AG09319 (cell line): Measurements from ENCODE around the gene RAPGEF5.
"Not testable (repeated sequence)": the region's sequence is repeated elsewhere in the genome, so short reads cannot be mapped to it uniquely, and the experiment has no call there.

Source experiments
- DNase-seq: peaks from one replicate; pipeline ENCODE4 v3.0.0-alpha.2; 2010; ENCODE audit warnings: low read depth; ENCODE audit errors: extremely low read depth
- TF ChIP-seq, protein P1 (sequence below): IDR thresholded peaks from 2 replicates; pipeline ENCODE4 v1.5.1; 2011; ENCODE audit warnings: low read depth, mild to moderate bottlenecking, inconsistent platforms, low read length, moderate library complexity

The RAPGEF5 gene

DNA sequence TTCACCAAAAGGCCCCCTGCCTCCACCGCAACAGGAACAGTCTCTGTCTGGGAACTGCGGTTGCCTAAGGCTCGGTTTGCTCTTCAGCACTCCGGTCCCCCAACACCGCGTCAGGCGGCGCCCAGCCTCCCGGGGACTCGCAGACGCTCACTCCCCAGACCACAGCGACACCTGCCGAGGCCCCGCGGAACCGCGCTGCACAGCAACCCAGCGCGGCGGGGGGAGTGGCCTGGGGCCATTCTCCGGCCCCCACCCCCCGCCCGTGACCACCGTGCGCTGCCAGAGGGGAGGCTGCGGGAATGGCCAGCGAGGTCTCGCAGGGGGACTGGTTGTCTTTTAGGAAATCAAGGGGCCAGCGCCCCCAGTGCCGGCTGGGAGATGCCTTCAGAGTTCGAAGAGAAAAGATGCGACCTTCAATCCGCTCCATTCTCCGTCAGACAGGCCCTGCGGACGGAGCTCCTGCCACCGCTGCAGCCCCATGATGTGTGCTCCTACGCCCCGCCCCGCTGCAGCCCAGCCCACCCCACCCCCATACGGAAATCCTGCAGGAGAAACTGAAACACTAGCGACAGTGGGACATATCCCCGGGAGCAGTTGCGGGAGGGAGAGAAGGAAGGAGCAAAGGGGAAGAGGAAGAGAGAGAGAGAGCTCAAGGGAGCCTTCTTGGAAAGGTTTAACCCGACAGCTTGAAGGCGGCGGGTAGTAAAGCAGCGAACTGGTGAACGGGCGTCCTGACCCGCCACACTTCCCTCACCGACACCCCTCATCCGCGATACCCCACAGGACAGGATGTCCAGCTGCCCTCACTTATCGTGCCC lies 273.9 kb downstream of the RAPGEF5 start:
- peak; percentile 52 for DNase-seq
- TF ChIP-seq, protein P1, sequence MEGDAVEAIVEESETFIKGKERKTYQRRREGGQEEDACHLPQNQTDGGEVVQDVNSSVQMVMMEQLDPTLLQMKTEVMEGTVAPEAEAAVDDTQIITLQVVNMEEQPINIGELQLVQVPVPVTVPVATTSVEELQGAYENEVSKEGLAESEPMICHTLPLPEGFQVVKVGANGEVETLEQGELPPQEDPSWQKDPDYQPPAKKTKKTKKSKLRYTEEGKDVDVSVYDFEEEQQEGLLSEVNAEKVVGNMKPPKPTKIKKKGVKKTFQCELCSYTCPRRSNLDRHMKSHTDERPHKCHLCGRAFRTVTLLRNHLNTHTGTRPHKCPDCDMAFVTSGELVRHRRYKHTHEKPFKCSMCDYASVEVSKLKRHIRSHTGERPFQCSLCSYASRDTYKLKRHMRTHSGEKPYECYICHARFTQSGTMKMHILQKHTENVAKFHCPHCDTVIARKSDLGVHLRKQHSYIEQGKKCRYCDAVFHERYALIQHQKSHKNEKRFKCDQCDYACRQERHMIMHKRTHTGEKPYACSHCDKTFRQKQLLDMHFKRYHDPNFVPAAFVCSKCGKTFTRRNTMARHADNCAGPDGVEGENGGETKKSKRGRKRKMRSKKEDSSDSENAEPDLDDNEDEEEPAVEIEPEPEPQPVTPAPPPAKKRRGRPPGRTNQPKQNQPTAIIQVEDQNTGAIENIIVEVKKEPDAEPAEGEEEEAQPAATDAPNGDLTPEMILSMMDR: peak; percentile 84

DNA sequence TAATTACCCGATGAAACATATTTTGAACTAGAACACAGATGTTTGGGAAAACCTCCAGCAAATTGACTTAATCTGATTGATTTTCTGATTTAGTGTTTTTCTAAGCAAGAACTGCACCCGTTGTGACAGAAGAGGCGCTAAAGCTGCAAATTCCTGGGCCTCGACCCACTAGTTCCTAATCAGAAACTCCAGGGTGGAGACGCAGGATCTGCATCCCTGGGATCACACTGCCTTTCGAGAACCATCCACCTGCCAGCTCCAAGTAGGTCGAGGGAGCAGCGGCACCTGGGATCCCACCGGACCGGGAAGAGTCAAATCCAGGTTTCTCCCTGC lies 274.4 kb downstream of the RAPGEF5 start:
- TF ChIP-seq, protein P1: no peak
- DNase-seq: no peak

DNA sequence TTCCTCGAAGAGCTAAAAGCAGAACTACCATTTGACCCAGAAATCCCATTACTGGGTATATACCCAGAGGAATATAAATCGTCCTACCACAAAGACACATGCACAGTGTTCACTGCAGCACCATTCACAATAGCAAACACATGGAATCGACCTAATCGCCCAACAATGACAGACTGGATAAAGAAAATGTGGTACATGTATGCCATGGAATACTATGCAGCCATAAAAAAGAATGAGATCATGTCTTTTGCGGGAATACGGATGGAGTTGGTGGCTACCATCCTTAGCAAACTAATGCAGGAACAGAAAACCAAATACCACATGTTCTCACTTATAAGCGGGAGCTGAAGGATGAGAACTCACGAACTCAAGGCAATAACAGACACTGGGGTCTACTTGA lies 276.7 kb downstream of the RAPGEF5 start:
- DNase-seq: not testable (repeated sequence)

DNA sequence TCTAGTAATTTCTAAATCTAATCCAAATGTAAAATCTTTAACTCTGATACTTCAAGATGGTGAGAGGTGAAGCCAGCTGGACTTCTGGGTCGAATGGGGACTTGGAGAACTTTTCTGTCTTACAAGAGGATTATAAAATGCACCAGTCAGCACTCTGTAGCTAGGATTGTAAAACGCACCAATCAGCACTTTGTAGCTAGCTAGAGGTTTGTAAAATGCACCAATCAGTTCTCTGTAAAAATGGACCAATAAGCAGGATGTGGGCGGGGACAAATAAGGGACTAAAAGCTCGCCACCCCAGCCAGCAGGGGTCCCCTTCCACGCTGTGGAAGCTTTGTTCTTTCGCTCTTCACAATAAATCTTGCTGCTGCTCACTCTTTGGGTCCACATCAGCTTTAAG lies 278.1 kb downstream of the RAPGEF5 start:
- not testable (repeated sequence) for DNase-seq

DNA sequence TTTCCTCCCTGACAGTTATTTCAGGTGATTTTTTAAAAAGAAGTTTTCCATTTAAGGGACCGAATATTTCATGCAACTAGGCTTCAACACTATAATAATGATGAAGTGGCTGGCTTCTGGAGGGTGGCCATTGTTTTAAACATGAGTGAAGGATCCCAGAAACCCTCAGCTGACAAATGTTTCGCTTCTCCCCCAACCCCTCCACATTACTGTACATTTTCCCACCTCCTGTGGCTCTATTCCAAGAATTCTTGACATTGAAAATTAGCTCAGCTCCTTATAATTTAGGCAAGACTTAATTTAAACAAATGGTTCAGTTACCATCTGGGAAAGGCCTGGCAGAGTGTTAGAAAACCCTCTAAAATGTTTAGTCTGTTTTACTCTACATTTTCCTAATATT lies 281.4 kb downstream of the RAPGEF5 start:
- TF ChIP-seq, protein P1: no peak
- DNase-seq: no peak

DNA sequence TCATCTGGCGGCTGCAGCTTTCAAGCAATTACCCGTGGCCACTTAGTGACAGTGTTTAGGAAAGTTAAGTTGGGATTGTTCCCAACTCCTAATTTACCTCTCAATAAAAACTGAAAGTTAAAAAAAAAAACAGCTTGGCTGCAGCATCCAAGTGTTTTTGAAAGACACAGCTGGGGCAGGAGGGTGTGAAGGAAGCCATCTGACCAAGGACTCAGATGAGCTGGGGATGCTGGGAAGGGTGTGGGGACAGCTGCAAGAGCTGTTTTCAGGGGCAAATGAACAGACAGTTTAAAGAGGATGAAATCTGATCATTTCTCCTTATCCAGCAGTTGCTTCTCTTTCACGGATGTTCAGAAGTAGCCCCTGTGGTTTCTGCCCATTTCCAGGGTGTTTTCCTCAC lies 282.1 kb downstream of the RAPGEF5 start:
- TF ChIP-seq, protein P1: no peak

More for the DNA sequence above, 282.1 kb downstream of the RAPGEF5 start:
- no peak for DNase-seq
